HEK293 (cell line): ENCODE measurements around the gene NPDC1.

Experiments used
- CTCF ChIA-PET: fragments of 350-600 bp; formaldehyde crosslinking; extraction: SDS; loops from one replicate; lab custom pipeline; 2021; ENCODE audit warnings: antibody characterized with exemption; lab: Yijun Ruan, JAX
- POLR2A ChIA-PET: fragments of 300-600 bp; formaldehyde crosslinking; extraction: SDS; loops from one replicate; lab custom pipeline; 2020; ENCODE audit warnings: antibody characterized with exemption, inconsistent platforms; lab: Yijun Ruan, JAX
- H3K27ac ChIP-seq: fragments of 200-500 bp; sonication (Bioruptor generic); 2 replicates; pipeline ENCODE4 v1.5.1; 2014; ENCODE audit warnings: low read depth, low read length, control low read depth, inconsistent platforms; ENCODE audit errors: extremely low read depth
- H3K36me3 ChIP-seq, 2 experiments: fragments of 200-500 bp in 1 of 2; sonication (Bioruptor generic) in 1 of 2; 1 replicate in 1 of 2; 2 replicates in 1 of 2; pipeline ENCODE4 v1.5.1; 2014 to 2017; ENCODE audit warnings: inconsistent platforms in 2 of 2, low read length in 2 of 2; ENCODE audit not compliant: control insufficient read depth in 2 of 2, insufficient read depth in 1 of 2
- H3K4me1 ChIP-seq: fragments of 200-500 bp; sonication (Bioruptor generic); 2 replicates; pipeline ENCODE4 v1.5.1; 2014; ENCODE audit warnings: mild to moderate bottlenecking, low read length, inconsistent platforms; ENCODE audit not compliant: control insufficient read depth, insufficient read depth
- H3K4me3 ChIP-seq: 2 replicates; pipeline ENCODE4 v1.5.1; 2011; ENCODE audit warnings: low read depth, mild to moderate bottlenecking, control low read depth, low read length, moderate library complexity
- H3K9me3 ChIP-seq: fragments of 200-500 bp; sonication (Bioruptor generic); 2 replicates; pipeline ENCODE4 v1.5.1; 2014; ENCODE audit warnings: low read depth, low read length, inconsistent platforms; ENCODE audit not compliant: control insufficient read depth, insufficient read depth
- BCL6B ChIP-seq: fragments of 450-650 bp; formaldehyde crosslinking; IDR thresholded peaks from 2 replicates; pipeline ENCODE4 v1.5.1; 2017; ENCODE audit warnings: missing biosample characterization, missing genetic modification characterization
- EGR2 ChIP-seq: fragments of 450-650 bp; formaldehyde crosslinking; IDR thresholded peaks from 2 replicates; pipeline ENCODE4 v1.5.1; 2016; ENCODE audit warnings: low read depth, missing biosample characterization, missing genetic modification characterization
- HIC1 ChIP-seq: fragments of 450-650 bp; formaldehyde crosslinking; IDR thresholded peaks from 2 replicates; pipeline ENCODE4 v1.5.1; 2016; ENCODE audit warnings: missing biosample characterization, missing genetic modification characterization
- KLF1 ChIP-seq: fragments of 450-650 bp; formaldehyde crosslinking; IDR thresholded peaks from 2 replicates; pipeline ENCODE4 v1.5.1; 2016; ENCODE audit warnings: missing biosample characterization, missing genetic modification characterization
- SP7 ChIP-seq: fragments of 450-650 bp; formaldehyde crosslinking; IDR thresholded peaks from 2 replicates; pipeline ENCODE4 v1.5.1; 2016; ENCODE audit warnings: missing biosample characterization, missing genetic modification characterization
- ZNF292 ChIP-seq: fragments of 450-650 bp; formaldehyde crosslinking; IDR thresholded peaks from 2 replicates; pipeline ENCODE4 v1.5.1; 2016; ENCODE audit warnings: low read depth, missing biosample characterization, missing genetic modification characterization, borderline replicate concordance
- ZNF518A ChIP-seq: fragments of 450-650 bp; formaldehyde crosslinking; conservative IDR thresholded peaks from 2 replicates; pipeline ENCODE4 v1.5.1; 2016; ENCODE audit warnings: low read depth, missing biosample characterization, missing genetic modification characterization
- ZNF624 ChIP-seq: fragments of 450-650 bp; formaldehyde crosslinking; IDR thresholded peaks from 2 replicates; pipeline ENCODE4 v1.5.1; 2017; ENCODE audit warnings: missing biosample characterization, missing genetic modification characterization
- ZNF670 ChIP-seq: fragments of 450-650 bp; formaldehyde crosslinking; IDR thresholded peaks from 2 replicates; pipeline ENCODE4 v1.5.1; 2016; ENCODE audit warnings: missing biosample characterization, missing genetic modification characterization, low read depth

NPDC1 gene

GRCh38 chr9:137012694-137013570, 33.0 kb downstream of the NPDC1 start:
- no peaks in the 10 kb centered on the region for H3K9me3 ChIP-seq
- TF ChIP-seq EGR2 (tag by site-specific recombination) (0 out of 2 replicates have a peak, but pooled peaks have one; percentile 11), BCL6B (tag by site-specific recombination) (no peak), HIC1 (tag by site-specific recombination) (peak; percentile 43; the same call in 1 of the 2 replicates)
- no peaks in the 10 kb centered on the region for H3K4me1 ChIP-seq
- H3K36me3 ChIP-seq = peaks cover 0 to 57% of the 10 kb centered on the region in 2 experiments; a peak in 1 of 3 replicates
- ChIA-PET POLR2A (no interaction called here), CTCF (no interaction called here)
- no peak overlapping the region for H3K27ac ChIP-seq
- no peak overlapping the region for H3K4me3 ChIP-seq

GRCh38 chr9:137011907-137012675, 33.9 kb downstream of the NPDC1 start:
- no peak for TF ChIP-seq ZNF624 (tag by site-specific recombination)
- TF ChIP-seq ZNF518A (tag by site-specific recombination) = no peak
- TF ChIP-seq ZNF292 (tag by site-specific recombination) = no peak
- peak; percentile 52; the same call in 1 of the 2 replicates for TF ChIP-seq KLF1 (tag by site-specific recombination)
- Histone ChIP-seq H3K27ac (no peak overlapping the region), H3K36me3 (peaks cover 0 to 48% of the 10 kb centered on the region in 2 experiments; a peak in 1 of 3 replicates), H3K4me1 (peaks cover 3% of the 10 kb centered on the region; the same call in 1 of the 2 replicates), H3K4me3 (no peak overlapping the region), H3K9me3 (no peaks in the 10 kb centered on the region)
- ChIA-PET POLR2A (interaction anchor here (1.0 kb wide), 1 partner anchor 16 kb away, joined by 4 read pairs; the partner anchor contains the start of gene CLIC3), CTCF (no interaction called here)

GRCh38 chr9:137011156-137011555, 34.8 kb downstream of the NPDC1 start:
- peaks cover 0 to 39% of the 10 kb centered on the region in 2 experiments; a peak in 1 of 3 replicates for H3K36me3 ChIP-seq
- no peak overlapping the region for H3K4me3 ChIP-seq
- H3K27ac ChIP-seq = no peak overlapping the region
- TF ChIP-seq SP7 (tag by site-specific recombination) (no peak), ZNF670 (tag by site-specific recombination) (no peak)
- TF ChIP-seq, all 188 proteins: peak for 0
- POLR2A ChIA-PET = interaction anchor here (1.0 kb wide), 1 partner anchor 15 kb away, joined by 4 read pairs; the partner anchor contains the start of gene CLIC3
- CTCF ChIA-PET = interaction anchor here (0.7 kb wide), 1 partner anchor 63 kb away, joined by 3 read pairs; no protein-coding TSS in a partner anchor
- no peaks in the 10 kb centered on the region for H3K9me3 ChIP-seq
- peaks cover 3% of the 10 kb centered on the region; the same call in 1 of the 2 replicates for H3K4me1 ChIP-seq
